Measurements from ENCODE around the gene FNBP1. TPM values are rescaled to one million over a fixed set of nuclear protein-coding genes. Genes with fewer than 3 reads are reported as not detected.

Gene FNBP1
- total and polyA plus RNA-seq, 2 of the 13 experiments (the other 11 are each of a cell fraction or from before 2014, with no cell fraction given) = 5.4 to 19.5 TPM

DNA sequence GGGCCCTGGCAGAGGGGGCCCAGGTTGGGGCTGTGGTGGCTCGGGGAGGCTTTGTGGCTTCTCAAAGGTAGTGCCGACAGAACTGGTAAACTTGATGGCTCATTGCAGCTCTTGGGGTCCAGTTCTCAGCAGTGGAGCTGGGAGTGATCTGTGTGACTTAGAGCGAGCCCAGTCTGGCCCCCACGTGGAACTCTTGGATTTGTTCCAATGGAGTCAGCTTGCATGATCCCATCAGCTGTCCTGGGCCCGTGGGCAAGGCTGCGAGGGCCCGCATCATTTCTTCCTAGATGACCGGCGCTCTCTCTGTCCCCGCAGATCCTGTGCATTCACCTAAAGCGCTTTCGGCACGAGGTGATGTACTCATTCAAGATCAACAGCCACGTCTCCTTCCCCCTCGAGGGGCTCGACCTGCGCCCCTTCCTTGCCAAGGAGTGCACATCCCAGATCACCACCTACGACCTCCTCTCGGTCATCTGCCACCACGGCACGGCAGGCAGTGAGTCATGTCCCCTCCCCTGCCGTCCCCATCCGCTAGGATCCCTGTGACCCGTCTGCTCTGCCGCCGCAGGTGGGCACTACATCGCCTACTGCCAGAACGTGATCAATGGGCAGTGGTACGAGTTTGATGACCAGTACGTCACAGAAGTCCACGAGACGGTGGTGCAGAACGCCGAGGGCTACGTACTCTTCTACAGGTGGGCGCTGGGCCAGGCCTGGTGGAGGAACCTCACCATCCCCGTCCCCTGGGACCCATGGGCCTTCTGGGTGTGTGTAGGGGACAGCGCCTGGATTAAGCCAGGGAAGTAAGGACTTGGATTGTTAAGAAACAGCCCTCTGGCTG lies 168.5 kb downstream of the FNBP1 start:
- 92% methylated on average over 31 of the region's 38 CpGs for WGBS (ENCODE audit: low lambda C conversion rate)
- Histone ChIP-seq H3K27me3 (ENCODE audit: control insufficient read depth in 1 of 2, insufficient read depth in 2 of 2, low read length in 2 of 2) (no peaks in the 10 kb centered on the region), H4K20me1 (ENCODE audit: insufficient read depth, low read length) (no peaks in the 10 kb centered on the region), H2AFZ (ENCODE audit: low read length) (no peak overlapping the region), H3K4me2 (ENCODE audit: low read depth, low read length) (no peak overlapping the region), H3K9ac (ENCODE audit: insufficient read depth, low read depth, low read length) (no peak overlapping the region), H3K9me3 (ENCODE audit: low read length) (no peaks in the 10 kb centered on the region), H3K27ac (ENCODE audit: extremely low read length, insufficient read depth, low read length) (no peak overlapping the region), H3K4me1 (ENCODE audit: insufficient read depth, low read length) (no peaks in the 10 kb centered on the region), H3K79me2 (ENCODE audit: insufficient read depth, low read length) (no peaks in the 10 kb centered on the region), H3K36me3 (replicated peaks in 1 of 2; ENCODE audit: control insufficient read depth in 1 of 2, insufficient read depth in 2 of 2, low read length in 2 of 2) (0 out of 5 replicates have a peak, but pooled peaks cover 0 to 3% of the 10 kb centered on the region in 2 experiments), H3K4me3 (replicated peaks in 1 of 3; ENCODE audit: insufficient read depth in 1 of 3, low read depth in 2 of 3, low read length in 3 of 3) (no peak overlapping the region)
- ATAC-seq (no peak), DNase-seq (ENCODE audit: low spot score) (no peak), FAIRE-seq (no peak)
- TF ChIP-seq CENPT (CRISPR knock-in tag; IDR thresholded peaks at IDR 0.05; ENCODE audit: low read depth) = no peak
- no peak for TF ChIP-seq ZZZ3 (CRISPR knock-in tag; IDR thresholded peaks at IDR 0.05; ENCODE audit: borderline replicate concordance)
- TF ChIP-seq PPARG (CRISPR knock-in tag; conservative IDR thresholded peaks at IDR 0.05) = no peak
- no peak for TF ChIP-seq ZNF781 (CRISPR knock-in tag; IDR thresholded peaks at IDR 0.05; ENCODE audit: borderline replicate concordance, not compliant biosample characterization)
- no peak for TF ChIP-seq MXI1 (IDR thresholded peaks at IDR 0.05; ENCODE audit: borderline replicate concordance, low read depth, low read length)
- no peak for TF ChIP-seq HMG20B (CRISPR knock-in tag; conservative IDR thresholded peaks at IDR 0.05)
- TF ChIP-seq, protein P1, sequence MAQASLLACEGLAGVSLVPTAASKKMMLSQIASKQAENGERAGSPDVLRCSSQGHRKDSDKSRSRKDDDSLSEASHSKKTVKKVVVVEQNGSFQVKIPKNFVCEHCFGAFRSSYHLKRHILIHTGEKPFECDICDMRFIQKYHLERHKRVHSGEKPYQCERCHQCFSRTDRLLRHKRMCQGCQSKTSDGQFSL (CRISPR knock-in tag; IDR thresholded peaks at IDR 0.05) = no peak
- no peak for TF ChIP-seq ZNF644 (CRISPR knock-in tag; IDR thresholded peaks at IDR 0.05; ENCODE audit: low read depth)
- TF ChIP-seq ZNF674 (CRISPR knock-in tag; IDR thresholded peaks at IDR 0.05; ENCODE audit: low read depth) = no peak
- no peak for TF ChIP-seq ZNF20 (CRISPR knock-in tag; IDR thresholded peaks at IDR 0.05)
- TF ChIP-seq NR1H2 (CRISPR knock-in tag; IDR thresholded peaks at IDR 0.05; ENCODE audit: borderline replicate concordance, low read depth) = no peak
- TF ChIP-seq, protein P2, sequence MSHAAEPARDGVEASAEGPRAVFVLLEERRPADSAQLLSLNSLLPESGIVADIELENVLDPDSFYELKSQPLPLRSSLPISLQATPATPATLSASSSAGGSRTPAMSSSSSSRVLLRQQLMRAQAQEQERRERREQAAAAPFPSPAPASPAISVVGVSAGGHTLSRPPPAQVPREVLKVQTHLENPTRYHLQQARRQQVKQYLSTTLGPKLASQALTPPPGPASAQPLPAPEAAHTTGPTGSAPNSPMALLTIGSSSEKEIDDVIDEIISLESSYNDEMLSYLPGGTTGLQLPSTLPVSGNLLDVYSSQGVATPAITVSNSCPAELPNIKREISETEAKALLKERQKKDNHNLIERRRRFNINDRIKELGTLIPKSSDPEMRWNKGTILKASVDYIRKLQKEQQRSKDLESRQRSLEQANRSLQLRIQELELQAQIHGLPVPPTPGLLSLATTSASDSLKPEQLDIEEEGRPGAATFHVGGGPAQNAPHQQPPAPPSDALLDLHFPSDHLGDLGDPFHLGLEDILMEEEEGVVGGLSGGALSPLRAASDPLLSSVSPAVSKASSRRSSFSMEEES (CRISPR knock-in tag; IDR thresholded peaks at IDR 0.05) = no peak
- in situ Hi-C loops (cut with HindIII; ENCODE audit: extremely low pct_ligation_motif_present, low pct_unique_long_range_greater_than_20kb) = no loop called here
- CTCF ChIA-PET (ENCODE audit: low intra/inter-chr PET ratio, low total read pairs) = no interaction called here
- no TSS peak for BruUV-seq (replicated peaks)
- intact Hi-C loops (cut with micrococcal nuclease; ENCODE audit: unreplicated experiment) = no loop called here
- POLR2A ChIA-PET = no interaction called here
